ENCODE data around the gene NARF.

- TF ChIP-seq CTCF (IDR thresholded peaks at IDR 0.05; ENCODE audit: insufficient read depth, low read length, poor library complexity, severe bottlenecking): no peak
- no peak for TF ChIP-seq EZH2phosphoT487 (conservative IDR thresholded peaks at IDR 0.05; ENCODE audit: low read length)
Observed at GRCh38 chr17:82463925-82464566, 5.5 kb downstream of the NARF start.

Data from SU-DHL-6 (cell line).